ENCODE data around the gene CUX1.

The CUX1 gene

DNA sequence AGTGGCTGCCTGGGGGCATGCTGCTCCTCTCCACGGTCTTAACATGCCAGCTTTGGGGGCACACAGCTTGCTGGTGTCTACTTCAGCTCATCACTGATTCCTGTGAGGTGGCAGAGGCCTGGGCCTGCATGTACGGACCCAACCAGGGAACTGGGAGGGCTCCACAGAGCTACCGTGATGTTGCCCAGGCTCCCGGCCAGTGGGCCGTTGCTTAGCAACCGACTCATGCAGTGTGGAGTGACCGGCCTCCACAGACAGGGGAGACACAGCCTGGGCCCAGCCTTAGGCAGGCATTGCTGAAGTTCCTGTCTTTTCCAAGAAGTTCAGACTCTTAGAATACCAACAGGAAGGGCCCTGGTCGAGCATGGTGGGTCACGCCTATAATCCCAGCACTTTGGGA is 443.4 kb downstream of the CUX1 start:
- DNase-seq = no peak

DNA sequence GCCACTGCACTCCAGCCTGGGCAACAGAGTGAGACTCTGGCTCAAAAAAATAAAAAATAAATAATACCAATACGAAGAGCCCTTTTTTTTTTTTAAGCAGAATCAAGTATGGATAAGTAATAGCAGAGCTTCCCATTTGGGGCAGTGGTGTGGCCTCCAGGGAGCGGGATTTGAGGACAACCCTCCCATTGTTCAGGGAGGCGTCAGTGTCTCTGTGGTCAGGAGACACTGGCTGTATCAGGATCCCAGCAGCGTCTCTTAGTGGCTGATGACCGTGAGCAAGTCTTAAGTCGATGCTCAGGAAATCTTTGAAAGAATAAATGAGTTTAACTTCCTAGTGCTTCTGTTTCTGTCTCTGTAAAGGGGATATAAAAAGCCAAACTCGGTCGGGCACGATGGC is 444.0 kb downstream of the CUX1 start:
- DNase-seq = no peak

DNA sequence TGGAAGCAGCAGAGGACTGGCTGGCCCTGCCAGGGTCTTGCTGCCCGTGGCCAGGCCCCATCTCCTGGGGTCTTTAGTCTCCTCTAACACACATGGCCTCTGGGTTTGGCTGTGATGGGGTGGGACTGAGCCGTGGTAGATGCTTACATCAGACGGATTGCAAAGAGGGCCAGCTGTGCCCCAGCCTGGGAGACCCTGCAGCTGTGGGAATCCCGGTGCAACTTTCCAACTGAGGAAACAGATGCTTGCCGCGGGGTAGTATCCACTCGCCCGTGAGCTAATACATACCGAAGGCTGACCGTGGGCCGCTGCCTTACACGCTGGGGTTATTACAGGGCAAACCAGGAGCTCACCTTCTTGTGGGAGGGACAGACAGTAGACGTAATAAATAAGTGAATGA is 445.1 kb downstream of the CUX1 start:
- no peak for DNase-seq

DNA sequence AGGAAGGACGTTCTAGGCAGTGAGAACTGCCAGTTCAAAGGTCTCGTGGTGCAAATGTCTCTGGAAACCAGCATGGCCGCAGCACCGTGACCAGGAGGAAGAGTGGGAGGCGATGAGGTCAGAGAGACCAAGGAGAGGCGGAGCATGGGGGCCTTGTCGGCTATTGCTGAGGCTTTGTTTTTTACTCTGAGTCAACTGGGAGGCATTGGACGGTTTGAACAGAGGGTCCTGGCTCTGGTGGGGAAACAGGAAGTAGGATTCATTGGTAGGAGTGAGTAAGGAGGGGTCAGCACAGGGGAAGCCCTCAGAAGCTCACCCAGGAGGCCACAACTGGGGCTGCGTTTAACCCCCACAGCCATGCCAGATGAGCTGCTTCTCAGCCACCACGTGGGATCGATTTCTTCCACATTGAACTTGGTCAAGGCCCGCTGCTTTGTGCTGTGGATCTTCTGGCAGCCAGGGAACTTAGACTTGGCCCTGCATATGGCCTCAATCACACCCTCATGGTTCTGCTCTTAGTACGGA is 447.0 kb downstream of the CUX1 start:
- no peak for DNase-seq

DNA sequence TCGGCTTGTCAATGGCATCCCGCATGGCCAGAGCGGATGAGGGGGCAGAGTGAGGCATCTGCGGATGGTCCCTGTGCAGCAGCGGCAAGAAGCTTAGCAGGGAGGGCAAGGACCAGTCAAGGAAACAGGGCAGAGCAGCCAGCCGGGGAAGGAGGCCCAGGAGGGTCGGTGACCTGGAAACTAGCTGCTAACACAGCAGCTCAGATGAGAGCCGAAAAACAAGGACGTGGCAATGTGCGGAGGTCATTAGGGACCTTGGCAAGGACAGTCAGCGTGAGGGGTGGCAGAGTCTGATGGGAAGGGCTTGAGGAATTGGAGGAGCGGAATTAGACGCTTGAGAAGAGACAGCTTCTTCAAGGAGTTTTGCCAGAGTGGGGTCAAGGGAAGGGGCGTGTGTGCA is 449.1 kb downstream of the CUX1 start:
- no peak for DNase-seq

DNA sequence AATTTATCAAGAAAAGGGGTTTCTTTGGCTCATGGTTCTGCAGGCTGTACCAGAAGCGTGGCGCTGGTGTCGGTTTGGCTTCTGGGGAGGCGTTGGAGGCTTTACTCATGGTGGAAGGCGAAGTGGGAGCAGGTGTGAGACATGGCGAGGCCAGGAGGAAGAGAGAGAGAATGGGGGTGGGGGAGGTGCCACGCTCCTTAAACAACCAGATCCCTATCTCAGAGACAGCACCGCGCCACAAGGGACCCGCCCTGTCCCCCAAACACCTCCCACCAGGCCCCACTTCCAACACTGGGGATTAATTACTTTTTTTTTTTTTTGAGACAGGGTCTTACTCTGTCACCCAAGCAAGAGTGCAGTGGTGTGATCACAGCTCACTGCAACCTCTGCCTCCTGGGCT is 451.2 kb downstream of the CUX1 start:
- DNase-seq = no peak

DNA sequence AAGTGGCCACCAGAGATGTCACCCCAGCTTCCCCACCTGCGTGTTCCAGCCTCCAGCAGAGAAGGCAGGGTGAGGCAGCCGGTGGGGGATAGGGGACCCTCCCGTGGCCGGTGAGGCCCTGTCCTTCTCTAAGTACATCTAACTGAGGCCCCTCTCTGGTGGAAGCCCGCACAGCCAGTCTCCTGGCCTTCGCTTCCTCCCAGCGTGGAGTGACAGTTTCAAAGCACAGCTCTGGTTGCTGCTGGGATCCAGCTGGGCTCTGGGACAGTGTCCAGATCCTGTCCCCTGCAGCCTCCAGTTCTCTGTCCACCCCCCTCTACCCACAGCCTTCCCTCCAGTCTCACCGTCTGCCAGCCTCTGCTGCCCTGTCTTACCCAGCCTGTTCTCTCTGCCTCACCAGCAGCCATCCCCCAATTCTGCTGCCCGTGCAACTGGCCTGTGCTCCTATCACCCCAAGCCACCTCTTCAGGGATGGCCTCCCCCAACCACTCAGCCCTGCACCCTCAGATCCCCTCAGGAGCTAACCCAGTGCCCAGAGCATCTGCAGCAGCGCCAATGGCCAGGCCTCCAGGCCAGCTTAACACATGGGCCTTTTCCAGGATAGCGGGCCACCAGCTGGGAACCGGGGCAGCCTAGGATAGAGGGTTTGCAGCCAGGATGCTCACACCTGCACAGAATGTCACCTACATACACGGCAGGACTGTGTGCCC is 452.9 kb downstream of the CUX1 start:
- DNase-seq = no peak

DNA sequence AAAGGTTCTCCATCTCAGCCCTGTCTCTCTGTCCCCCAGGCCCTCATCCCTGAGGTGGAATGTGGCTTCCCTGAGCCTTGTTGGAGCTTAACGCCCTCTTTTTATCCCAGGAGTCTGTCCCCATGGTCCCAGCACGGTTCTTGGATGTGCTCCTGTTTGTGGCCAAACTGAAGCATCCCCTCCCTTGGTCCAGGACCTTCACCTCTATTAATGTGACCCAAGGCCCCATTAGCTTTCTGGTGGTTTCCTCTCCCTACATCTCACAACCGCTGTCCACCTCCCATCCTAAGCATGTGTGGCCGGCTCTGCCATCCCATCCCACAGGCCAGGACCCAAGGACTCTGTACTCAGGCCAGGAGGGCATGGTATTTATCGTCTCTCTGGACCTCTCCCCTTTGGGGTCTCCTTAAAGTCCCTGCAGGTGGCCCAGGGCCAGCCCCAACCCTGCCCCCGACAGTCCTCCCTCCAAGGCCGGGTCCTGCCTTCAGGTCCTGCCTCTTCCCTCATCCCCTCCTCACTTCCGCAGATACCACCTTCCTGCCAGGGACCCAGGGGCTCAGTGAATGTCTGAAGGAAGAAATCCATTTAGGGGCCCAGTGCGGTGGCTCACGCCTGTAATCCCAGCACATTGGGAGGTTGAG is 453.9 kb downstream of the CUX1 start:
- DNase-seq = no peak

DNA sequence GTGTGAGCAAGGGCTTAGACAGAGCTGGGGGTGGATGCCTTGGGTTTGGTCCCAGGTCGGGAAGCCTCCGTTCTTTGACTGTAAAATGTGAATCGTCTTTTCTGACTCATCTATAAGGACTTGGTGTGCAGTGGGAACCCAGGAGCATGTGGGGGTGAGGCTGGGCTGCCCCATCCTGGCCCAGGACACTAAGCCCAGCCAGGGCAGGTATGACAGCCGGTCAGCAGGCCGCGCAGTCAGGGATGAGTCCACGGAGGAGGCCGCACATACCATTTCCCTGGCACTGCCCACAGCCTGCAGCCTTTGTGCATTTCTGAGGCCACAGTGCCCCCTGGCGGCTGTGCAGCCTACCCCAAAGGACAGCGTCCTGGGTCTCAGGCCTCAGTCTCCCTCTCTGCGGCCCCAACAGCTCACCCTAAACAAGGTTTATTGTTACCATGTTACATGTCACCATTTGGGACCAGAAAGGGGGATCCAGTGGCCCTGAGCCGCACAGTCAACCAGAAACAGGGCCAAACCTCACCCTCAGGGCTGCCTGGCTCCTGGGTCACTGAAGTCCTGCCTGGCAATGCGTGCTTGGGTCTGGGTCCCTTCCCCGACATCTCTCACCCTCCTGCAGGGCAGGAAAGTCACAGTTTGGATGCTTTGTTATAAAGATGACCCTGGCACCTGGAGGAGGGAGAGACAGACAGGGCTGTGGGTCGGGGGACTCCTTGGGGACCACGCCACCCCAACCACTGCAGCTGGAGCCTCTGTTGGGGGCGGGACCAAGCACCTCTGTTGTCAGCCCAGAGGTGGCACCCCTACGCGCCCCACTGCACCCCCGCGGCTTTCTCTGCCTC is 454.9 kb downstream of the CUX1 start:
- peak; percentile 71 for DNase-seq

DNA sequence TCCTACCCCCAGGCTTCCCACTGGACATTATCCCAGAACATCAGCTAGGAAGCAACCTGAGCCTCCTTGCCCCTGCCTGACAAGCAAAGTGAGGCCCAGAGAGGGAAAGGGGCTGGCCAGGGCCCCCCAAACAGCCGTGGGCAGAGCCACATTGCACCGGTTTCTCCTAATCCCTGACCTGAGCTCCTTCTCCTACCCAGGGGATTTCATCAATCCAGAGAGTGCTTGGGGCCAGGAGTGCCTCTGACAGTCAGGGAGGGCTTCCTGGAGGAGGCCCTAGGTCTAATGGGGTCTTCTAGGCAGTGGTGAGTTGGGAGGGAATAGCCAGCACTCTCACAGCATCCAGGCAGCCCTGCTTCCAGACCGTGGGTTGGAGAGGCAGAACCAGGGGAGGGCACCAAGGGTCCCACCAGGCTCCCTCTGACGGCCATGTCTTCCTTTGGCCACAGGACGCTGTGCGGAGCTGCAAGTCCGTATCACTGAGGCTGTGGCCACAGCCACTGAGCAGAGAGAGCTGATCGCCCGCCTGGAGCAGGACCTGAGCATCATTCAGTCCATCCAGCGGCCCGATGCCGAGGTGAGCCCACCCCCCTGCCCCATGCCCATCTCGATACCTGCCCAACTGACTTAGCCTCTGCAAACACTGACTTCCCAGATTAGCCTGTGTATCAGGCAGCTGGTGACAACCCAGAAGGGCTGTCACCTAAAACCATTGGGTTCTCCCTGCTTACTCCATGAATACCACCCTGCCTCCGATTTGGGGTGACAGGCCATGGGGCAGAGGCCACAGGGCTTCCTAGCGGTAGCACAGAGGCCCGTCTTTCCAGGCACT is 455.7 kb downstream of the CUX1 start:
- DNase-seq = no peak

DNA sequence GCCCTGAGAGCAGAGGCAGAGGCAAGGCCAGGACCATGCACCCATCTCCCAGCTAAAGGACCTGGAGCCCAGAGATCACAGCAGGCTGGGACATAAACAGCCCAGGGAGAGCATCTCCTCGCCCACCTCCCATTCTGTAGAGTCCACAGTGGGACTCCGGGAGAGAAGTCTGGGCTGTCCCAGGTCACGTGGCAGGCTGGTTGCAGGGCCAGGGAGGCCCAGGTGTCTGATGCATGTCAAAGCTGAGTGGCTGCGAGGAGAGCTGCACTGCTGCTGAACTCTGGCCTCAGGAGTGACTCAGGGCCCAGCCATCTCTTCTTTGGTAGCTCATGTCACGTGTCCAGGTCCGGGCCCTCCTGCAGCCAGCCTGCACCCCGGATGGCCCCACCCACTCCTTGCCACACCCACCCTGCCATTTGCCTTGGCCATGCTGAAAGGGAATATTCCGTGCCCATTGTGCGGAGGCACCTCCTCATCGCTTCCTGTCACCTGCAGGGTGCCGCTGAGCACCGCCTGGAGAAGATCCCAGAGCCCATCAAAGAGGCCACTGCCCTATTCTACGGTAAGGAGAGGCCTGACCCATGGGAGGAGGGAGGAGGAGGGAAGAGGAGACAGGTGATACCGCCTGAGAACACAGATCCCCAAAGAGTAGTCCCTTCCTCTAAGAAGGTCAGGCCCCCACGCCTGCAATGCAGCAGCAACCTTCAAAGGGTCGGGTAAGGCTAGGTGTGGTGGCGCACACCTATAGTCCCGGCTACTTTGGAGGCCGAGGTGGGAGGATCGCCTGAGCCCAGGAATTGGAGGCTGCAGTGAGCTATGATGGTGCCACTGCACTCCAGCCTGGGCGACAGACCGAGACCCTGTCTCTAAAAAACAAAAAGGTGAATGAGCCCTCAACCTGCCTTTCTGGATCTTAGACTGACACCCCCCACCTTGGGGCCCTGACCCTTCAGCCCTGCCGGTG is 456.6 kb downstream of the CUX1 start:
- no peak for DNase-seq

DNA sequence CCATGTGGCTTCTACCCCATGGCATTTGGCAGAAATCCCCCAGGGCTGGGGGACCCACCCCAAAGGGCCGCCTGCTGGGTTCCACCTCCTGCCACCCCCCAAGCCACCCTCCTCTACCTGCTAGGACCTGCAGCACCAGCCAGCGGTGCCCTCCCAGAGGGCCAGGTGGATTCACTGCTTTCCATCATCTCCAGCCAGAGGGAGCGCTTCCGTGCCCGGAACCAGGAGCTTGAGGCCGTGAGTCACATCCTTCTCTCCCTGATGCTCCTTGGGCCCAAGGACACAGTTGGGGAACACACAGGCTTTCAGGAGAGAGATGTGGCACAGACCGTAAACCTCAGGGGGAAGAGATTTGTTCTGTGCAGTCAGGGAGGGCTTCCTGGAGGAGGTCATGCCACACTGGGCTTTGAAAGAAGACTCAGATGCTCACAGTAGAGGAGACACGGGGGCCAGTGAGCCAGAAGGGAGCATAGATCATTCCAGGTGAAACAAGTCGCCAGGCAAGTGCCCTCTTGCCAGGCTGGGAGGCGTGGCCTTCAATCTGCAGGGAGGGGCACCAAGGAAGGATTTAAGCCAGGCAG is 457.8 kb downstream of the CUX1 start:
- DNase-seq = no peak

DNA sequence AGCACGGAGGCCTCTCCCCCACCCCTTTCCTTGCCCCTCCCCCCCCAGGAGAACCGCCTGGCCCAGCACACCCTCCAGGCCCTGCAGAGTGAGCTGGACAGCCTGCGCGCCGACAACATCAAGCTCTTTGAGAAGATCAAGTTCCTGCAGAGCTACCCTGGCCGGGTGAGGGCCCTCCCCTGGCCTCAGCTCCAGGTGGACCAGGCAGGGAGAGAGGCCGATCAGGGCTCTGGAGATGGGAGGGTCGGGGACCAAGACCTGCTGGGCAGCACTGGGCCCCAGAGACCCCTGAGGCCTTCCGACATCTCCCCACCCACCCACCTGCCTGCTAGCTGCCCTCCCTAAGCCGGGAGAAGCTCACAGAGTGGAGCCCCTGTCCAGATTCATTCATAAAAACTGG is 460.5 kb downstream of the CUX1 start:
- DNase-seq = no peak

DNA sequence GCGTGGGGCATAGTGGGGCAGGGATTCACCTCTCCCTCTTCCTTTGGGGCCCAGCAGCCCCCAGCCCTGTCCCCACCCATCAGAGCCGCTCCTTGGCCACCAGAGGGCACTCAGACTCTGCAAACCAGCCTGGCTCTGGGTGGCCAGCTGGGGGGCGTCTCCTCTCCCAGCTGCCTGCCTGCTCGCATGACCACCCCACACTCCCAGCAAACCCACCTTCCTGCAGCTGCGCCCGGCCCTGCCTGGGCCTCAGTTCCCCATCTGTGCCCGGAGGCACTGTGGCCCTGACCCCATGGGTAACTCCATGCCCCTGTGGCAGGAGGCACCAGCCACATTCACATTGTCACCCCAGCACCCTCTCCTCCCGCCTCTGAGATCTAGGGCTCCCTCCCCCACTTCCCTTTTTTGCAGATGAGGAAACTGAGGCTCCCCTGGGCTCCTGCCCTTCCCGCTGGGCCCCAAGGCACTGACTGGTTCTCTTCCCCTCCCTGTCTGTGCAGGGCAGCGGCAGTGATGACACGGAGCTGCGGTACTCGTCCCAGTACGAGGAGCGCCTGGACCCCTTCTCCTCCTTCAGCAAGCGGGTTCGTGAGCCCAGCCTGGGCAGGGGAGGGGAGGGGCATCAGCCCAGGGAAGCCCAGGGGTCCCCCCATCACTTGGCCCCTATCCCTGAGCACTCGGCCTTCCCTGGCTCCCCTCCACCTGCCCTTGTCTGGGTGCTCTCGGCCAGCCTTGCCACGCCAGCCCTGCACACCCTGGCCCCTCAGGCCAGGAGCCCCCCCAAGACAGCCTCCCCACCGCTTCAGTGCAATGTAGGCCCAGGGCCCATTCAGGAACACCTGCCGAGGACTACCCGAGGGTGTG is 462.3 kb downstream of the CUX1 start:
- DNase-seq = peak; percentile 45

DNA sequence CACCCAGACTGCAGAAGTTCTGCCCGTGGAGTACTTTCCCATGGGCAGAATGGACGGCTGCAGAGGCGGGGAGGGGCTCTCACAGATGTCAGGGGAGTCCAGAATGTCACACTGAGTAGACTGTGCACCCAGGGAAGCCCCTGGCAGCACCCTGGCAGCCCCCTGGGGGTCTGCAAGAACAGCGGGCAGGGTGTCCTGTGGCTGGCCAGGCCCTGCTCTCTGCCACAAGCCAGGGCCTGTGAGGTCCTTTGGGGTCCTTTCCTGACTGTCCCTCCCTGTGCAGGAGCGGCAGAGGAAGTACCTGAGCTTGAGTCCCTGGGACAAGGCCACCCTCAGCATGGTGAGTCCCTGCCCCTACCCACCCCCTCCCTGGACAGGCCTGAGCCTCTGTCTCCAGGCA is 463.1 kb downstream of the CUX1 start:
- no peak for DNase-seq

DNA sequence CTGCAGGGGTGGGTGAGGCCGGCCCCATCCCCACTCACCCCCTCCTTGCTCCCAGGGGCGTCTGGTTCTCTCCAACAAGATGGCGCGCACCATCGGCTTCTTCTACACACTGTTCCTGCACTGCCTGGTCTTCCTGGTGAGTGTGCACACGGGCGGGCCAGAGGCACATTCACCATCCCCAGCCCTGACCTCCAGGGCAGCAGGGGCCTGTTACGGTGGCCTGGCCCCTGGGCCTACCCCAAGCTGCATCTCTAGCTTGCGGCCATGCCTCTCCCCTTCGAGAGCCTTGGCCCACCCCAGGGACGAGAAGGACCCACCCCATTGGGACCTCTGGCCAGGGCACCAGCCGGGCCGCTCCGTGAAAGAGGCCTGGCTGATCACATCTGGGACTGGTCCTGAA is 464.4 kb downstream of the CUX1 start:
- no peak for DNase-seq

DNA sequence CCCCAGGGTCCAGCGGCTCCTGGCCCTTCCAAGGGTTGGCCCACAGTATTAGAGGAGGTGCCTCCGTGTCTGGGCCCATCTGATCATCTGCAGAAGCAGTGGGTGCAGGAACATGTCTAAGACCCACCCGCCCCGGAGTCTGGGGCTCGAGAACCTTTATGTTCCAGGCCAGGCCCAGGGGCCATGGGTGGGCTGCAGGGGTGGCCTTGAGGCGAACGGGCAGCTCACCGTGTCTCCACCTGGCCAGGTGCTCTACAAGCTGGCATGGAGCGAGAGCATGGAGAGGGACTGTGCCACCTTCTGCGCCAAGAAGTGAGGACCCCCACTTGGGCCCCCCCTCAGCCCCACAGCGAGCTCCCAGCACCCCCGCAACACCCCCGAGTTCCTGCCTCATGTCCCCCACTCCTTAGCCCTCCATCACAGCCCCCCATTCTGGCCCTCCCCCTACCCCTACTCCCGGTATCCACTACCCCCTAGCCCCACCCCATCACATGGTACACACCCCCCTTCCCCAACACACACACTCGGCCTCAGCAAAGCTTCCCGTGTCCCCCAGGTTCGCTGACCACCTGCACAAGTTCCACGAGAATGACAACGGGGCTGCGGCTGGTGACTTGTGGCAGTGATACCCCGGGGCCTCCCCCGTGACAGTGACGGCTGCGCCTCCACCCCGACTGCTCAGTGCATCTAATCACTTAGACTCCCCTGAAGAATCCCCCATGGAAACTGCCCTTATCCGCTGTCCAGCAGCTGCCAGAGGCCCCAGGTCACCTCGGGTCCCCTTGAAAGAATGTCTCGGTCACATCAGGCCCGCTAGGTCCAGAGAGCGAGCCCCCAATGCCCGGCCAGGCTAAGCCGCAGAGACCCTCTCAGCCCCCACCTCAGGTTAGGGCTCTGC is 465.3 kb downstream of the CUX1 start:
- no peak for DNase-seq

DNA sequence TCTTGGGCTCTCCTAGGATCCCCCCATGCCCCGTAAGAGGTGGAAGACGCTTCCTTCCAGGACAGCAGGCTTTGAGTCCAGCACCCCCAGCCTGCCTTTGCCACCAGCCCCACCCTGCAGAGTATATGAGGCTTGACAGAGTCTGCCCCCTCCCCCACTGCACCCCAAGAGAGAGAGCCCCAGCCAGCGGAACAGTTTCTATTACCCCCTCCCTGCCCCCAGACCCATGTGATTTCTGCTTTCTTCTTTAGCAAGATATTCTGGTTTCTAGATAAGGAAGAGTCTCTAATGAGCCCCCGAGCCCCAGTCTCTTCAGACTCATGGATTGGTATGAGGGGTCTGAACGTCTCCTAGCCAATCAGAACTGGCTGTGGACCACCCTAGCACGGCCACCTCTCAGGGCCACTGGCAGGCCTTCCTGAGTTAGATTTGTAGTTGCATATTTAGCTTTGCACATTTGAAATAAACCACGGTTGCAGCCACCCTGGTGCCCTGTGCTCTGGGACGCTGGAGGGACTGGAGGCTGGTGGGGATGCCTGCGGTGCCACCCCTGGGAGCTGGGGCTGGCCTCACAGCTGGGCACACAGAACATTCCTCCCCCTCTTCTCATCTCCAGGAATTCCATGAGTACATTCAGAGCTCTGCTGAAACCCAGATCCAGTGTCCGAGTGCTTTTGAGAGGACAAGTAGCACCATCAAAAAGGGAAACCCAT is 466.2 kb downstream of the CUX1 start:
- no peak for DNase-seq
